ENCODE results near the gene DPEP3. TPM values are rescaled to one million over a fixed set of nuclear protein-coding genes. Genes with fewer than 3 reads are reported as not detected.
A peak's percentile ranks its signal among the peaks of the same experiment; 100 is the strongest.

The DPEP3 gene
- under 1 TPM in 2 of 4 donors, not detected in 2; 0.11 to 0.40 TPM for total RNA-seq

DNA sequence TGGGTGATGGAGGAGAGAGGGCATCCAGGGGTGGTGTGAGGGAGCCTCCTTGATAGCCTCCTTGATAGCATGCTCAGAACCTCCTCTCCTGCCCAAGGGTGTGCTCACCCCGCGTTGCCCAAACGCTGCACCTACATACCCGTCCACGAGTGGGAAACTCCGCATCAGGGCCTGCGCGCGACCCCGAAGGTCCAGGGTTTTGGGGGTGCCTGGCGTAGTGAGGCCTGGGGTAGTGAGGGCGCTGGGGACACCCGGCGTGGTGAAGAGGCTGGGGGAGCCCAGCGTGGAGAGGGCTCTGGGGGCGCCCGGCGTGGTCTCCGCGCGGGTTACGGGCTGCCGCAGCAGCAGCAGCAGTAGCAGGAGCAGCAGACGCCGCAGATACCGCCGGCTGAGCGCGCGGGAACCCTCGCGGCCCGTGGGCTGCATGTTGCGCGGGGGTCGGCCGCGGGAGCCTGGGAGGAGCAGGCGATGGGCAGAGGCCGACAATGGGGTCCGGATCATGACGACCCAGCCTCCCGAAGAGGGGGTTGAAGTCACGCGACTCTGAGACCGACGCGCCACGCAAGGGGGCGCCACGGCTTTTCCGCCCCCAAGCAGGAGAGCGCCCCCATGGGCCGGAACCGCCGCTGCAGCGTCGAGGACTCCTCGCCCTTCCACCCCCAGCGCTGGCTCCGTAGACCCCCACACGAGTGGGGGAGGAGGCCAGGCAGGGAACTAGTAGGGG, at the start of gene DPEP3:
TSS of gene DPEP3 (minus strand) at position 545 of the 724 bp plus-strand sequence. CDS start at position 426, 119 bp downstream.
- no peak for DNase-seq
- Histone ChIP-seq H3K4me1 (peaks cover 0 to 6% of the 10 kb centered on the region in 2 donors), H3K27ac (no peak within 1 kb of the TSS), H3K36me3 (no peaks in the 10 kb centered on the region), H3K4me3 (replicated peaks in 1 of 3) (no peak within 1 kb of the TSS), H3K27me3 (no peaks in the 10 kb centered on the region), H3K9me3 (no peaks in the 10 kb centered on the region)
- TF ChIP-seq, protein P1, sequence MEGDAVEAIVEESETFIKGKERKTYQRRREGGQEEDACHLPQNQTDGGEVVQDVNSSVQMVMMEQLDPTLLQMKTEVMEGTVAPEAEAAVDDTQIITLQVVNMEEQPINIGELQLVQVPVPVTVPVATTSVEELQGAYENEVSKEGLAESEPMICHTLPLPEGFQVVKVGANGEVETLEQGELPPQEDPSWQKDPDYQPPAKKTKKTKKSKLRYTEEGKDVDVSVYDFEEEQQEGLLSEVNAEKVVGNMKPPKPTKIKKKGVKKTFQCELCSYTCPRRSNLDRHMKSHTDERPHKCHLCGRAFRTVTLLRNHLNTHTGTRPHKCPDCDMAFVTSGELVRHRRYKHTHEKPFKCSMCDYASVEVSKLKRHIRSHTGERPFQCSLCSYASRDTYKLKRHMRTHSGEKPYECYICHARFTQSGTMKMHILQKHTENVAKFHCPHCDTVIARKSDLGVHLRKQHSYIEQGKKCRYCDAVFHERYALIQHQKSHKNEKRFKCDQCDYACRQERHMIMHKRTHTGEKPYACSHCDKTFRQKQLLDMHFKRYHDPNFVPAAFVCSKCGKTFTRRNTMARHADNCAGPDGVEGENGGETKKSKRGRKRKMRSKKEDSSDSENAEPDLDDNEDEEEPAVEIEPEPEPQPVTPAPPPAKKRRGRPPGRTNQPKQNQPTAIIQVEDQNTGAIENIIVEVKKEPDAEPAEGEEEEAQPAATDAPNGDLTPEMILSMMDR (IDR thresholded peaks at IDR 0.05) = peak in 1 of 6 experiments; percentile 17
- no peak for TF ChIP-seq POLR2A (IDR thresholded peaks at IDR 0.05)
- WGBS, 2 donors = 54 to 62% methylated on average over 41 to 57 of the region's 62 CpGs
- intact Hi-C loops (cut with DNase I) = no loop called here

DNA sequence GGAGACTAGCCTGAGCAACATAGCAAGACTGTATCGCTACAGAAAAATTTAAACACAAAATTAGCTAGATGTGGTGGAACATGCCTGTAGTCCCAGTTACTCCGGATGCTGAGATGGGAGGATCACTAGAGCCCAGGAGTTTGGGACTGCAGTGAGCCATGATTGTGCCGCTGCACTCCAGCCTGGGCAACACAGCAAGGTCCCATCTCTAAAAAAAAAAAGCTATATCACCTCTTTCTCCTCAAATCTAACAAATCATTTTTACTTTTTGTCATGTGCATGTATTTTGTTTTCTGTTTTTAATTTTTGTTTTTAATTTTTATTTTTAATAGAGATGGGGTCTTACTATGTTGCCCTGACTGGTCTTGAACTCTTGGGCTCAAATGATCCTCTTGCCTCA, 48.7 kb upstream of the DPEP3 start:
- intact Hi-C loops (cut with DNase I) = no loop called here
- TF ChIP-seq, protein P1 (IDR thresholded peaks at IDR 0.05) = no peak
- no peak for TF ChIP-seq POLR2A (IDR thresholded peaks at IDR 0.05)

DNA sequence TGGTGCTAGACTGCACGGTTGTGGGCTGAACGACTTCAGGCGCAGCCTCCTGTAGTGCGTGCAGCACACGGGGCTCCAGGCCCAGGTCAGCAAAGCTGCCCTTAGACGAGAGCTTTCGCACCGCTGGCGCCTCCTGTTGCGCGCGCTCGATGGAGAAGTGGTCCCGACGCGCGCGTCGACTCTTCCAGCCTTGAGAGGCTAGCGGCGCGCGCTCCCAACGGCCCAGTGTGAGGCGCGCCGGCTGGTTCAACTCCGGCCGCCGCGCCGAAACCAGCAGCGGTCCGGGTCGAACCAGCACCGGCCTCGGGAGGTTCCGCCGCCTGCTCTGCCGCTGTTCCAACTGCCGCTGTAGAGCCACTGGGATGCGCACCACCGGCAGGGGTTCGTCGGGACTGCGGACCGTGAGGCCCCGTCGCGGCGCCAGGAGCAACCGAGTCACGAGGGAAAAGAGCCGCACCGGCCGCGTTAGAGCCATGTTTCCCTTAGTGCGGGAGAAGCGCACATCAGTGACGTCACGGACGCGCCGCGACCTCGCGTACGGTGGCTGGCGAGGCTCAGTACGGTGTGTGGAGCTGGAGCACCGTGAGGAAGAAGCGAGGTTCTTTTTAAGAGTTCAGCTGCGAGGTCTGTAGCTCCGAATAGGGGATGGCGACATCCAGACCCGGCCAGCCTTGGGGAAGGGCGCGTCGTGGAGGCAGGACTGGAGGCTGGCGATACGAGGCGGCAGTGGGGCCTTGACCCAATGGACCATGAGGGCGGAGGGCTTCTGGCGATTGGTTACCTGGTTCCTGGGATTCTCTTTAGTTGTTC, 42.6 kb upstream of the DPEP3 start, which contains the start of the genes DDX28 and DUS2:
TSS of gene DDX28 (minus strand) at position 505 of the 810 bp plus-strand sequence. CDS start at position 475, 30 bp downstream.
TSS of gene DUS2 (plus strand) at position 557 of the 810 bp plus-strand sequence. CDS start 14,740 bp downstream, outside the sequence.
- peaks cover 17 to 23% of the 10 kb centered on the region in 2 donors for H3K4me1 ChIP-seq
- WGBS, 2 donors = 0% methylated on average over 37 to 41 of the region's 84 CpGs
- H3K4me3 ChIP-seq (replicated peaks in 1 of 3) = peak within 1 kb of the TSS; percentile 64 to 75 (median 70)
- H3K36me3 ChIP-seq = peaks cover 0 to 6% of the 10 kb centered on the region in 2 donors
- DNase-seq = peak; percentile 87 to 90
- TF ChIP-seq, protein P1 (IDR thresholded peaks at IDR 0.05) = peak in 1 of 6 experiments; percentile 37
- TF ChIP-seq POLR2A (IDR thresholded peaks at IDR 0.05) = peak in 1 of 2 donors; percentile 59
- no peaks in the 10 kb centered on the region for H3K27me3 ChIP-seq
- intact Hi-C loops (cut with DNase I) = no loop called here
- no peaks in the 10 kb centered on the region for H3K9me3 ChIP-seq
- peak within 1 kb of the TSS; percentile 60 to 93 (median 66) for H3K27ac ChIP-seq

More for the DNA sequence above, 48.7 kb upstream of the DPEP3 start:
- no peaks in the 10 kb centered on the region for H3K27me3 ChIP-seq
- H3K36me3 ChIP-seq = no peaks in the 10 kb centered on the region
- no peaks in the 10 kb centered on the region for H3K9me3 ChIP-seq
- 96 to 99% methylated on average over 3 of the region's 3 CpGs for WGBS, 2 donors
- no peak for DNase-seq
- no peak overlapping the region for H3K4me3 ChIP-seq (replicated peaks in 1 of 3)
- H3K4me1 ChIP-seq = peaks cover 12 to 20% of the 10 kb centered on the region in 2 donors
- no peak overlapping the region for H3K27ac ChIP-seq

- H3K27ac ChIP-seq = peak overlapping the region in 2 of 3 donors; percentile 60 to 93
- 0 to 16% methylated on average over 1 to 12 of the region's 19 CpGs for WGBS, 2 donors
- H3K4me3 ChIP-seq (replicated peaks in 1 of 3) = peak overlapping the region; percentile 64 to 75 (median 70)
- H3K4me1 ChIP-seq = peaks cover 17 to 23% of the 10 kb centered on the region in 2 donors
- DNase-seq = no peak
- no peaks in the 10 kb centered on the region for H3K9me3 ChIP-seq
- peaks cover 0 to 6% of the 10 kb centered on the region in 2 donors for H3K36me3 ChIP-seq
- no peaks in the 10 kb centered on the region for H3K27me3 ChIP-seq
- intact Hi-C loops (cut with DNase I) = no loop called here
- TF ChIP-seq, protein P1 (IDR thresholded peaks at IDR 0.05) = no peak
- TF ChIP-seq POLR2A (IDR thresholded peaks at IDR 0.05) = no peak
Observed at GRCh38 chr16:68022278-68022727, 42.0 kb upstream of the DPEP3 start.

Measured in thyroid gland (tissue), 4 donors.